Testis (tissue), 3 donors: ENCODE results near the gene PCDHA6. TPM values are rescaled to one million over a fixed set of nuclear protein-coding genes. Genes with fewer than 3 reads are reported as not detected.
"Not testable (repeated sequence)": the region's sequence is repeated elsewhere in the genome, so short reads cannot be mapped to it uniquely, and the experiment has no call there.

Experiments
- DNase-seq: peaks from one replicate; pipeline ENCODE4 v3.0.0-alpha.2; 2019
- H3K27ac ChIP-seq, 2 donors: fragments of 200-600 bp; sonication (generic); one replicate each; pipeline ENCODE4 v1.5.1; 2019
- H3K27me3 ChIP-seq: fragments of 200-600 bp; sonication (generic); one replicate; pipeline ENCODE4 v1.5.1; 2019
- H3K36me3 ChIP-seq: fragments of 200-600 bp; sonication (generic); one replicate; pipeline ENCODE4 v1.5.1; 2017; ENCODE audit warnings: low read depth; ENCODE audit errors: missing control alignments
- H3K4me1 ChIP-seq: fragments of 200-600 bp; sonication (generic); one replicate; pipeline ENCODE4 v1.5.1; 2019
- H3K4me3 ChIP-seq, 2 donors: fragments of 200-600 bp; sonication (generic); one replicate each; pipeline ENCODE4 v1.5.1; 2017 to 2019
- H3K9me3 ChIP-seq: fragments of 200-600 bp; sonication (generic); one replicate; pipeline ENCODE4 v1.5.1; 2017
- POLR2A ChIP-seq: fragments of 450-650 bp; IDR thresholded peaks from one replicate; pipeline ENCODE4 v1.6.1; 2017; ENCODE audit warnings: antibody characterized with exemption, mild to moderate bottlenecking, moderate library complexity
- WGBS, 2 donors: methylation state at CpG; one replicate each; pipeline ENCODE4 v1.1.5; 2018; 5-methylcytosine and 5-hydroxymethylcytosine counted together
- intact Hi-C: fragments of 100-400 bp; cut with DNase I; formaldehyde crosslinking; loops from one replicate; pipeline ENCODE4 v1.15.1; 2023; ENCODE audit warnings: low total_unique reads
- polyA plus RNA-seq: library from polyadenylated mRNA; stranded (reverse); fragments of 350-450 nt; fragmentation: Illumina TruSeq; extraction: RNeasy Lipid Tissue Mini Kit (QIAGEN cat#74804); gene quantifications from one replicate; pipeline ENCODE4 v1.2.3, GENCODE V29; 2014; ENCODE audit warnings: low read depth, low replicate concordance; ENCODE audit not compliant: insufficient read depth
- total RNA-seq, 2 donors: library from RNA; depleted of rRNA; stranded (reverse); fragments of >200 nt; gene quantifications; one replicate each; pipeline ENCODE4 v1.2.3, GENCODE V29; 2016
- TF ChIP-seq, protein P1 (sequence below), 3 experiments: fragments of 450-650 bp in 2 of 3; fragments of 200-600 bp in 1 of 3; sonication (generic) in 1 of 3; IDR thresholded peaks; one replicate each; pipeline ENCODE4 v1.5.1; 2016 to 2019; ENCODE audit warnings: antibody characterized with exemption in 3 of 3, mild to moderate bottlenecking in 2 of 3, moderate library complexity in 1 of 3

The PCDHA6 gene
- total and polyA plus RNA-seq, 3 donors from 2014 or later, result 0.88 to 4.6 (median 2.3) TPM

- Histone ChIP-seq H3K27ac (no peak overlapping the region), H3K4me3 (peak overlapping the region in 1 of 2 donors; percentile 33), H3K36me3 (no peaks in the 10 kb centered on the region), H3K9me3 (no peaks in the 10 kb centered on the region), H3K4me1 (no peaks in the 10 kb centered on the region), H3K27me3 (no peaks in the 10 kb centered on the region)
- intact Hi-C loops, result no loop called here
- TF ChIP-seq, protein P1, sequence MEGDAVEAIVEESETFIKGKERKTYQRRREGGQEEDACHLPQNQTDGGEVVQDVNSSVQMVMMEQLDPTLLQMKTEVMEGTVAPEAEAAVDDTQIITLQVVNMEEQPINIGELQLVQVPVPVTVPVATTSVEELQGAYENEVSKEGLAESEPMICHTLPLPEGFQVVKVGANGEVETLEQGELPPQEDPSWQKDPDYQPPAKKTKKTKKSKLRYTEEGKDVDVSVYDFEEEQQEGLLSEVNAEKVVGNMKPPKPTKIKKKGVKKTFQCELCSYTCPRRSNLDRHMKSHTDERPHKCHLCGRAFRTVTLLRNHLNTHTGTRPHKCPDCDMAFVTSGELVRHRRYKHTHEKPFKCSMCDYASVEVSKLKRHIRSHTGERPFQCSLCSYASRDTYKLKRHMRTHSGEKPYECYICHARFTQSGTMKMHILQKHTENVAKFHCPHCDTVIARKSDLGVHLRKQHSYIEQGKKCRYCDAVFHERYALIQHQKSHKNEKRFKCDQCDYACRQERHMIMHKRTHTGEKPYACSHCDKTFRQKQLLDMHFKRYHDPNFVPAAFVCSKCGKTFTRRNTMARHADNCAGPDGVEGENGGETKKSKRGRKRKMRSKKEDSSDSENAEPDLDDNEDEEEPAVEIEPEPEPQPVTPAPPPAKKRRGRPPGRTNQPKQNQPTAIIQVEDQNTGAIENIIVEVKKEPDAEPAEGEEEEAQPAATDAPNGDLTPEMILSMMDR (IDR thresholded peaks at IDR 0.05), result no peak
- no peak for TF ChIP-seq POLR2A
- DNase-seq, result no peak
- WGBS, 2 donors, result 9 to 11% methylated on average over 17 to 18 of the region's 18 CpGs
These were observed 590 bp downstream of the PCDHA6 start for GRCh38 chr5:140828362-140828737.

- WGBS, 2 donors, result 24 to 33% methylated on average over 23 to 98 of the region's 106 CpGs
- H3K36me3 ChIP-seq, DNase-seq, H3K4me1 ChIP-seq, H3K27ac ChIP-seq, H3K4me3 ChIP-seq, H3K27me3 ChIP-seq, H3K9me3 ChIP-seq, intact Hi-C loops: not testable (repeated sequence)
These were observed 2.0 kb downstream of the PCDHA6 start for GRCh38 chr5:140829511-140830501.

- Histone ChIP-seq H3K4me1 (no peaks in the 10 kb centered on the region), H3K27me3 (no peaks in the 10 kb centered on the region), H3K27ac (no peak within 1 kb of the TSS), H3K4me3 (no peak within 1 kb of the TSS), H3K9me3 (no peaks in the 10 kb centered on the region), H3K36me3 (no peaks in the 10 kb centered on the region)
- WGBS, 2 donors, result 2 to 9% methylated on average over 8 of the region's 8 CpGs
- intact Hi-C loops, result no loop called here
- no peak for DNase-seq
- TF ChIP-seq, protein P1 (IDR thresholded peaks at IDR 0.05), result peak in 1 of 3 experiments; percentile 5
- no peak for TF ChIP-seq POLR2A
These were observed 6.2 kb downstream of the PCDHA6 start, which contains the start of gene PCDHA7 for GRCh38 chr5:140833993-140834392. TSS of gene PCDHA7 (plus strand) at chr5:140834269. CDS start at chr5:140834384, 115 bp downstream.

DNA sequence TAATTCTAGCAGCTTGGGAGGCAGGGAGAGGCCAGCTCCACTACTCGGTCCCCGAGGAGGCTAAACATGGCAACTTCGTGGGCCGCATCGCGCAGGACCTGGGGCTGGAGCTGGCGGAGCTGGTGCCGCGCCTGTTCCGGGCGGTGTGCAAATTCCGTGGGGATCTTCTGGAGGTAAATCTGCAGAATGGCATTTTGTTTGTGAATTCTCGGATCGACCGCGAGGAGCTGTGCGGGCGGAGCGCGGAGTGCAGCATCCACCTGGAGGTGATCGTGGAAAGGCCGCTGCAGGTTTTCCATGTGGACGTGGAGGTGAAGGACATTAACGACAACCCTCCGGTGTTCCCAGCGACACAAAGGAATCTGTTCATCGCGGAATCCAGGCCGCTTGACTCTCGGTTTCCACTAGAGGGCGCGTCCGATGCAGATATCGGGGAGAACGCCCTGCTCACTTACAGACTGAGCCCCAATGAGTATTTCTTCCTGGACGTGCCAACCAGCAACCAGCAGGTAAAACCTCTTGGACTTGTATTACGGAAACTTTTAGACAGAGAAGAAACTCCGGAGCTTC lies 6.8 kb downstream of the PCDHA6 start:
- DNase-seq, H3K9me3 ChIP-seq, H3K4me3 ChIP-seq, intact Hi-C loops, H3K4me1 ChIP-seq, H3K36me3 ChIP-seq, H3K27me3 ChIP-seq, H3K27ac ChIP-seq: not testable (repeated sequence)
- WGBS, 2 donors, result 10 to 18% methylated on average over 26 of the region's 38 CpGs

DNA sequence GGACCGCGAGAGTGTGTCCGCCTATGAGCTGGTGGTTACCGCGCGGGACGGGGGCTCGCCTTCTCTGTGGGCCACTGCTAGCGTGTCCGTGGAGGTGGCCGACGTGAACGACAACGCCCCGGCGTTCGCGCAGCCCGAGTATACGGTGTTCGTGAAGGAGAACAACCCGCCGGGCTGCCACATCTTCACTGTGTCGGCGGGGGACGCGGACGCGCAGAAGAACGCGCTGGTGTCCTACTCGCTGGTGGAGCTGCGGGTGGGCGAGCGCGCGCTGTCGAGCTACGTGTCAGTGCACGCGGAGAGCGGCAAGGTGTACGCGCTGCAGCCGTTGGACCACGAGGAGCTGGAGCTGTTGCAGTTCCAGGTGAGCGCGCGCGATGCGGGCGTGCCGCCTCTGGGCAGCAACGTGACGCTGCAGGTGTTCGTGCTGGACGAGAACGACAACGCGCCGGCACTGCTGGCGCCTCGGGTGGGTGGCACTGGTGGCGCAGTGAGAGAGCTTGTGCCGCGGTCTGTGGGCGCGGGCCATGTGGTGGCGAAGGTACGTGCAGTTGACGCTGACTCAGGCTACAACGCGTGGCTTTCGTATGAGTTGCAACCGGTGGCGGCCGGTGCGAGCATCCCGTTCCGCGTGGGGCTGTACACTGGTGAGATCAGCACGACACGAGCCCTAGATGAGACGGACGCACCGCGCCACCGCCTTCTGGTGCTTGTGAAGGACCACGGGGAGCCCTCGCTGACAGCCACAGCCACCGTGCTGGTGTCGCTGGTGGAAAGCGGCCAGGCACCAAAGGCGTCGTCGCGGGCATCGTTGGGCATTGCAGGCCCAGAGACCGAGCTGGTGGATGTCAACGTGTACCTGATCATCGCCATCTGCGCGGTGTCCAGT lies 8.1 kb downstream of the PCDHA6 start:
- WGBS, 2 donors, result 29 to 48% methylated on average over 34 to 92 of the region's 103 CpGs
- Histone ChIP-seq H3K27me3 (no peaks in the 10 kb centered on the region), H3K27ac (no peak overlapping the region), H3K4me3 (peak overlapping the region in 1 of 2 donors; percentile 6), H3K9me3 (no peaks in the 10 kb centered on the region), H3K4me1 (no peaks in the 10 kb centered on the region), H3K36me3 (no peaks in the 10 kb centered on the region)
- no peak for TF ChIP-seq POLR2A
- TF ChIP-seq, protein P1 (IDR thresholded peaks at IDR 0.05), result no peak
- intact Hi-C loops, result no loop called here
- no peak for DNase-seq
